ENCODE data around the gene PRMT9. TPM values are rescaled to one million over a fixed set of nuclear protein-coding genes. Genes with fewer than 3 reads are reported as not detected.

PRMT9 gene
- total RNA-seq (1 to 10 TPM; 7.4 to 8.9 TPM), polyA plus RNA-seq (ENCODE audit: insufficient read length in 6 of 6) (10 to 100 TPM; 22.4 to 28.6 (median 24.9) TPM)
- long read RNA-seq, donor 1, partial matches to known transcripts: 6 of 9 reads
- long read RNA-seq, donor 1, other reads (novel, unspliced or antisense): 0 of 9 reads
- long read RNA-seq, donor 2, partial matches to known transcripts: 0 of 4 reads
- long read RNA-seq, donor 2, other reads (novel, unspliced or antisense): 0 of 4 reads
- long read RNA-seq, donor 3, partial matches to known transcripts: 12 of 14 reads
- long read RNA-seq, donor 3, other reads (novel, unspliced or antisense): 0 of 14 reads
- long read RNA-seq, donor 4, partial matches to known transcripts: 1 of 2 reads
- long read RNA-seq, donor 4, other reads (novel, unspliced or antisense): 0 of 2 reads
- long read RNA-seq, donor 5, partial matches to known transcripts: 5 of 7 reads
- long read RNA-seq, donor 5, other reads (novel, unspliced or antisense): 0 of 7 reads
- long read RNA-seq, donor 6, partial matches to known transcripts: 5 of 10 reads
- long read RNA-seq, donor 6, other reads (novel, unspliced or antisense): 0 of 10 reads
- long read RNA-seq, donor 7, partial matches to known transcripts: 9 of 10 reads
- long read RNA-seq, donor 7, other reads (novel, unspliced or antisense): 0 of 10 reads
- long read RNA-seq, donor 8, partial matches to known transcripts: 7 of 8 reads
- long read RNA-seq, donor 8, other reads (novel, unspliced or antisense): 0 of 8 reads
- long read RNA-seq, donor 9: 0 reads
- long read RNA-seq, donor 10, partial matches to known transcripts: 3 of 3 reads
- long read RNA-seq, donor 10, other reads (novel, unspliced or antisense): 0 of 3 reads
- long read RNA-seq, donor 11, partial matches to known transcripts: 9 of 12 reads
- long read RNA-seq, donor 11, other reads (novel, unspliced or antisense): 0 of 12 reads
- long read RNA-seq, donor 12, partial matches to known transcripts: 0 of 1 reads
- long read RNA-seq, donor 12, other reads (novel, unspliced or antisense): 0 of 1 reads

DNA sequence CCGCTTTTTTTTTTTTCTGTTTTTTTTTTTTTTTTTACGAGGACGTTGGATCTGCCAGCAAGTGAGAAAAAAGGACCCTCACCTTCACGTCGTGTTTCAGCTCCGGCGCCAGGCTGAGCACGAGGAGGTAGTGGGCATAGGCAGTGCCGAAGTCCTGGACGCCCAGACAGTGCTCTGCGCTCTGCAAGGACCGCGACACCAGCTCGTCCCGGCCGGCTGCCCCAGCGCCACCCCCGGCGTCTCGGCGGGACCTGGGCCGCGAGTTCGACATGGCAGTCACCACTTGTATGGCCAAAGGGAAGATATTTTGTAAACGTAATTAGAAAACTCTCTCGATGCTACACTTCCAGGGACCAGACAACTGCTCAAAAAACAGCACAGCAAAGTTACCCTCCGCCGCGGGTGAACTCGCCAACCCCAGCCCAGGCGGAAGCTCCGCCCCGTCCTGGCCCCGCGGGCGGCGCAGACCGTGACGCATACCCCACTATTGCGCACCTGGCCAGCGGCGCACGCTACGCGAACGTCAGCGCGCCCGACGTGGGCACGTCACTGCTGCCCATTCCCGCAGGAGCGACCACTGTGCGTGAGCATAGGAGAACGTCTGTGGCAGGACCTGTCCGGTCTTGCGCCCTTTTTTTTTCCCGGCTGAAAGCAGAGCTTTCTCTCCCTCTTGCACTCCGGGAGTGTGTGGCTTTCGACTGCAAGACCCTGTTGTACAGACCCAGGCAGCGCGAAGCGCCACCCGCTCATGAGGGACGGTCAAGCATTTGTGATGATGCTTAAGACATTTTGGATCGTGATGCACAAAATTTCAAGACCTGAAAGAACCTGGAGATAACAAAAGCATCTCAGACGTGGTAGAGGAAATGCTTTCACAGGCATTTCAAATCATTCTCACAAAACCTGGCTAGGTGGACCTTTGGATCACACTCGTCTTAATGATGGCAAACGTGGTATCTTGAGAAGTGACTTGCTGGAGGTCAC is at the start of gene PRMT9:
Gene PRMT9 (minus strand): TSS at position 447 of the 984 bp plus-strand sequence. CDS start 176 bp downstream, at position 271.
- intact Hi-C loops (cut with DNase I): no loop called here
- H3K4me1 ChIP-seq: peaks cover 7 to 17% of the 10 kb centered on the region in 2 donors
- H3K36me3 ChIP-seq: peaks cover 0 to 9% of the 10 kb centered on the region in 2 donors
- H3K4me3 ChIP-seq: peak within 1 kb of the TSS; percentile 41 to 65
- DNase-seq (peak; percentile 89 to 97 (median 94)), ATAC-seq (peak; percentile 99)
- TF ChIP-seq, protein P1, sequence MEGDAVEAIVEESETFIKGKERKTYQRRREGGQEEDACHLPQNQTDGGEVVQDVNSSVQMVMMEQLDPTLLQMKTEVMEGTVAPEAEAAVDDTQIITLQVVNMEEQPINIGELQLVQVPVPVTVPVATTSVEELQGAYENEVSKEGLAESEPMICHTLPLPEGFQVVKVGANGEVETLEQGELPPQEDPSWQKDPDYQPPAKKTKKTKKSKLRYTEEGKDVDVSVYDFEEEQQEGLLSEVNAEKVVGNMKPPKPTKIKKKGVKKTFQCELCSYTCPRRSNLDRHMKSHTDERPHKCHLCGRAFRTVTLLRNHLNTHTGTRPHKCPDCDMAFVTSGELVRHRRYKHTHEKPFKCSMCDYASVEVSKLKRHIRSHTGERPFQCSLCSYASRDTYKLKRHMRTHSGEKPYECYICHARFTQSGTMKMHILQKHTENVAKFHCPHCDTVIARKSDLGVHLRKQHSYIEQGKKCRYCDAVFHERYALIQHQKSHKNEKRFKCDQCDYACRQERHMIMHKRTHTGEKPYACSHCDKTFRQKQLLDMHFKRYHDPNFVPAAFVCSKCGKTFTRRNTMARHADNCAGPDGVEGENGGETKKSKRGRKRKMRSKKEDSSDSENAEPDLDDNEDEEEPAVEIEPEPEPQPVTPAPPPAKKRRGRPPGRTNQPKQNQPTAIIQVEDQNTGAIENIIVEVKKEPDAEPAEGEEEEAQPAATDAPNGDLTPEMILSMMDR (IDR thresholded peaks at IDR 0.05): no peak
- peak within 1 kb of the TSS; percentile 86 to 89 for H3K27ac ChIP-seq
- H3K27me3 ChIP-seq: no peaks in the 10 kb centered on the region
- H3K9me3 ChIP-seq: no peaks in the 10 kb centered on the region

DNA sequence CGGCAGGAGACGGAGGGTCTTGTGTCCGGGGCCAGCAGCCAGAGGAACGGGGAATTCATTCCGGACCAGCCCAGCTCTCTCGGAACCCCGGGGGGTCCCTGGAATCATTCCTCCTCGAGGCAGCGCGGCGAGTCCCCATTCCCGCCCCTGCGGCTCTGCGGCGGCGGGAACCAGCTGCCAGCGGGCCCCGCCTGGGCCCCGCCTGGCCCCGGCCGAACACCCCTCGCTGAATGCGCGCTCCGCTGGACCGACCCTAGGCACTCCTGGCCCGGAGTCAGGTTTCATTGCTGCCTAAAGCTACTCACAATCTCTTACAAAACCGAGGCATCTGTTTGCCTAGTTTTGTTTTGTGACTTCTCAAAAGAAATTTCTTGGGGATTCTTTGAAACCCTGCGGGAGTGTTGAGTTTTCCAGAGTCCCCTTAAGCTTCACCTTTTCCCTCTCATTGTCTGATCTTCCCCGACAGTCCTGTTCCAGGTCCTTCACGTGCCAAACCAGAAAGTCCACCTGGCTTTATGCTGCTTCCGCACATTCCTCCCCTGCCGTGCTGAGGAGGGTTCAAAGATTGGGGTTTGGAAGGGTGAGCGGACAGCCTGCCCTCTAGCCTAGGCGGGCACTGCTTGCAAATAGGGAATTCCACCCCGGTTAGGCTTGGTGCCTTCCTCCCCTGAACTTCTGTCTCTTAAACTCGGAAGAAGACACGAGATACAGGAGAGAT is 48.7 kb upstream of the PRMT9 start:
- peaks cover 0 to 9% of the 10 kb centered on the region in 2 donors for H3K27me3 ChIP-seq
- intact Hi-C loops (cut with DNase I): no loop called here
- peak; percentile 72 for ATAC-seq

DNA sequence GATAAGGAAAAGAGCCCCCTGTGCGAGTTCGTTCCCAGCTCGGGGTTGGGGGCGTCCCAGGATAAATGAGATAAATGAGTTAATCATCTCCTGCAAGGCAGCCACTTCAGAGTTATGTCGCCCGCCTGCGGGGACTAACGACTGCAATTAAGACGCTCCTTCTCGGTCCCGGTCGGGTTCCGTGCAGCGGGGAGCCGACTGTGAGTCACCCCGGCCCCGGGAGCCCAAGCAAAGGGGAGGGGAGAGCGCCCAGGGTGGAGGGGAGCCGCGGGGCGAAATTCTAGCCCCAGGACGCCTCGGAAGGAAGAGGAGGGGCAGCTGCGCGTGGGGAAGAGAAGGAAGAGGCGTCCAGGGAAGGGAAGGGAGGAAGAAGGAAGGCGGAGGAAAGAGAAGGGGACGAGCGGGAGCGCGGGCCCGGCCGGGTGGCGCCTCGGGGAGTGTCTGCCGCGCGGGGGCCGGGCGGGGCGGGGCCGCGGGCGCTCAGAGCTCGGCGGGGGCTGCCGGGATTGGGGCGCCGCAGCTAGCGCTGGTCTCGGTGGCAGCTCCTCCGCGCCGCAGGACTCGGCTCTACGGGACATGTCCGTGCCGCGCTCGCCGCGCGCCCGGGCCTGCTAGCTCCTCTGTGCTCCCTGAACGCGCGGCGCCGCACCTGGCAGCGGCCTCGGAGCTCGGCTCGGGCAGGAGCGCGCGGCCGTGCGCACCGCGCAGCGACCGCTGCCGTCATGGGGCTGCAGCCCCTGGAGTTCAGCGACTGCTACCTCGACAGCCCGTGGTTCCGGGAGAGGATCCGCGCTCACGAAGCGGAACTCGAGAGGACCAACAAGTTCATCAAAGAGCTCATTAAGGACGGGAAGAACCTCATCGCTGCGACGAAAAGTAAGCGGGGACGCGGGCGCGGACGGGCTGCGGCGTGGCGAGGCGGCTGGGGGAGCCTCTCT is 47.9 kb upstream of the PRMT9 start, which contains the start of gene ARHGAP10:
Gene ARHGAP10 (plus strand): TSS at position 509 of the 938 bp plus-strand sequence. CDS start 214 bp downstream, at position 723.
- H3K27me3 ChIP-seq: peaks cover 0 to 9% of the 10 kb centered on the region in 2 donors
- TF ChIP-seq, protein P1 (IDR thresholded peaks at IDR 0.05): no peak
- ATAC-seq (peak; percentile 88), DNase-seq (peak; percentile 74 to 93 (median 79))
- peak within 1 kb of the TSS; percentile 64 to 90 for H3K4me3 ChIP-seq
- peak within 1 kb of the TSS; percentile 85 to 95 for H3K27ac ChIP-seq
- H3K4me1 ChIP-seq: peaks cover 4 to 29% of the 10 kb centered on the region in 2 donors
- intact Hi-C loops (cut with DNase I): no loop called here
- H3K9me3 ChIP-seq: no peaks in the 10 kb centered on the region
- no peaks in the 10 kb centered on the region for H3K36me3 ChIP-seq

More for the DNA sequence above, 48.7 kb upstream of the PRMT9 start:
- Histone ChIP-seq H3K9me3 (no peaks in the 10 kb centered on the region), H3K27ac (peak overlapping the region; percentile 85 to 95), H3K36me3 (no peaks in the 10 kb centered on the region), H3K4me3 (peak overlapping the region; percentile 64 to 90), H3K4me1 (peaks cover 4 to 29% of the 10 kb centered on the region in 2 donors)
- TF ChIP-seq, protein P1 (IDR thresholded peaks at IDR 0.05): no peak
- DNase-seq: peak; percentile 42 to 82 (median 62)

Data from left lung (tissue), 14 donors.